PFSK-1 (cell line): ENCODE data around the gene AOPEP.

Experiments used
- FOXP2 ChIP-seq: optimal IDR thresholded peaks from 2 replicates; pipeline ENCODE3; 2011; ENCODE audit warnings: borderline replicate concordance, control low read depth, inconsistent platforms; ENCODE audit not compliant: insufficient read depth; ENCODE audit errors: extremely low read length, extremely low read depth
- POLR2AphosphoS5 ChIP-seq: IDR thresholded peaks from 2 replicates; pipeline ENCODE4 v1.6.1; 2012; ENCODE audit warnings: low read depth, mild to moderate bottlenecking, control low read depth, low read length, moderate library complexity
- TAF1 ChIP-seq: IDR thresholded peaks from 2 replicates; pipeline ENCODE4 v1.6.1; 2012; ENCODE audit warnings: low read length, control low read depth, borderline replicate concordance; ENCODE audit not compliant: insufficient read depth
- TF ChIP-seq, protein P1 (sequence below), 2 experiments: IDR thresholded peaks; 2 replicates each; pipeline versions ENCODE4 v1.6.1 to v1.8.0; 2011 to 2012; ENCODE audit warnings: low read depth in 2 of 2, low read length in 2 of 2, control low read depth in 1 of 2, inconsistent platforms in 1 of 2, mild to moderate bottlenecking in 1 of 2, moderate library complexity in 1 of 2; ENCODE audit not compliant: insufficient read depth in 1 of 2

- TF ChIP-seq POLR2AphosphoS5 (no peak), FOXP2 (no peak), TAF1 (no peak)
- TF ChIP-seq, protein P1, sequence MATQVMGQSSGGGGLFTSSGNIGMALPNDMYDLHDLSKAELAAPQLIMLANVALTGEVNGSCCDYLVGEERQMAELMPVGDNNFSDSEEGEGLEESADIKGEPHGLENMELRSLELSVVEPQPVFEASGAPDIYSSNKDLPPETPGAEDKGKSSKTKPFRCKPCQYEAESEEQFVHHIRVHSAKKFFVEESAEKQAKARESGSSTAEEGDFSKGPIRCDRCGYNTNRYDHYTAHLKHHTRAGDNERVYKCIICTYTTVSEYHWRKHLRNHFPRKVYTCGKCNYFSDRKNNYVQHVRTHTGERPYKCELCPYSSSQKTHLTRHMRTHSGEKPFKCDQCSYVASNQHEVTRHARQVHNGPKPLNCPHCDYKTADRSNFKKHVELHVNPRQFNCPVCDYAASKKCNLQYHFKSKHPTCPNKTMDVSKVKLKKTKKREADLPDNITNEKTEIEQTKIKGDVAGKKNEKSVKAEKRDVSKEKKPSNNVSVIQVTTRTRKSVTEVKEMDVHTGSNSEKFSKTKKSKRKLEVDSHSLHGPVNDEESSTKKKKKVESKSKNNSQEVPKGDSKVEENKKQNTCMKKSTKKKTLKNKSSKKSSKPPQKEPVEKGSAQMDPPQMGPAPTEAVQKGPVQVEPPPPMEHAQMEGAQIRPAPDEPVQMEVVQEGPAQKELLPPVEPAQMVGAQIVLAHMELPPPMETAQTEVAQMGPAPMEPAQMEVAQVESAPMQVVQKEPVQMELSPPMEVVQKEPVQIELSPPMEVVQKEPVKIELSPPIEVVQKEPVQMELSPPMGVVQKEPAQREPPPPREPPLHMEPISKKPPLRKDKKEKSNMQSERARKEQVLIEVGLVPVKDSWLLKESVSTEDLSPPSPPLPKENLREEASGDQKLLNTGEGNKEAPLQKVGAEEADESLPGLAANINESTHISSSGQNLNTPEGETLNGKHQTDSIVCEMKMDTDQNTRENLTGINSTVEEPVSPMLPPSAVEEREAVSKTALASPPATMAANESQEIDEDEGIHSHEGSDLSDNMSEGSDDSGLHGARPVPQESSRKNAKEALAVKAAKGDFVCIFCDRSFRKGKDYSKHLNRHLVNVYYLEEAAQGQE (IDR thresholded peaks at IDR 0.05; ENCODE audit: insufficient read depth in 1 of 2, low read depth in 2 of 2, low read length in 2 of 2) = no peak
Measured at GRCh38 chr9:94761481-94761880, 35.0 kb downstream of the AOPEP start.
